DND-41 (cell line): Measurements from ENCODE around the gene FAM83G.

Experiments
- ATAC-seq: fragments of 200-7000 bp; cut with Tn5 transposase; 3 replicates; pipeline ENCODE4 v1.9.1; 2021; ENCODE audit warnings: low read depth; ENCODE audit not compliant: insufficient read depth
- DNase-seq: peaks from one replicate; pipeline ENCODE4 v3.0.0-alpha.2; 2020
- H2AFZ ChIP-seq: 2 replicates; pipeline ENCODE4 v1.6.0; 2012; ENCODE audit warnings: low read depth, low read length
- H3K27ac ChIP-seq: 2 replicates; pipeline ENCODE4 v1.5.1; 2012; ENCODE audit warnings: low read length, inconsistent platforms
- H3K27me3 ChIP-seq: fragments of 200-600 bp; sonication (generic); 2 replicates; pipeline ENCODE4 v1.6.0; 2012; ENCODE audit warnings: low read length, mild to moderate bottlenecking, inconsistent platforms; ENCODE audit not compliant: insufficient read depth, poor library complexity
- H3K36me3 ChIP-seq: 2 replicates; pipeline ENCODE4 v1.5.1; 2012; ENCODE audit warnings: low read length, inconsistent platforms; ENCODE audit not compliant: insufficient read depth
- H3K4me1 ChIP-seq: 2 replicates; pipeline ENCODE4 v1.5.1; 2012; ENCODE audit warnings: mild to moderate bottlenecking, low read length; ENCODE audit not compliant: insufficient read depth
- H3K4me2 ChIP-seq: 2 replicates; pipeline ENCODE4 v1.6.0; 2012; ENCODE audit warnings: mild to moderate bottlenecking, moderate library complexity, low read length, inconsistent platforms; ENCODE audit not compliant: insufficient read depth
- H3K4me3 ChIP-seq, 2 experiments: fragments of 200-600 bp in 1 of 2; shearing (Covaris generic) in 1 of 2; 2 replicates each; pipeline ENCODE4 v1.5.1; 2012 to 2016; ENCODE audit warnings: inconsistent platforms in 2 of 2, low read length in 2 of 2, mild to moderate bottlenecking in 2 of 2, low read depth in 1 of 2, moderate library complexity in 1 of 2
- H3K79me2 ChIP-seq: 2 replicates; pipeline ENCODE4 v1.6.0; 2012; ENCODE audit warnings: low read length, inconsistent platforms; ENCODE audit not compliant: insufficient read depth
- H3K9ac ChIP-seq: 2 replicates; pipeline ENCODE4 v1.6.0; 2012; ENCODE audit warnings: low read depth, mild to moderate bottlenecking, inconsistent platforms, low read length, moderate library complexity
- H3K9me3 ChIP-seq: 2 replicates; pipeline ENCODE4 v1.5.1; 2012; ENCODE audit warnings: low read length, moderate library complexity, mild to moderate bottlenecking, inconsistent platforms; ENCODE audit not compliant: insufficient read depth, severe bottlenecking
- H4K20me1 ChIP-seq: 2 replicates; pipeline ENCODE4 v1.6.0; 2012; ENCODE audit warnings: low read length; ENCODE audit not compliant: insufficient read depth
- CTCF ChIP-seq: IDR thresholded peaks from 2 replicates; pipeline ENCODE4 v1.5.1; 2012; ENCODE audit warnings: borderline replicate concordance, low read length, moderate library complexity, mild to moderate bottlenecking; ENCODE audit not compliant: poor library complexity, severe bottlenecking; ENCODE audit errors: extremely low read depth
- EZH2 ChIP-seq: IDR thresholded peaks from 3 replicates; pipeline ENCODE4 v1.6.1; 2012; ENCODE audit warnings: borderline replicate concordance, low read depth, mild to moderate bottlenecking, moderate library complexity, low read length, inconsistent platforms; ENCODE audit not compliant: severe bottlenecking

FAM83G gene

DNA sequence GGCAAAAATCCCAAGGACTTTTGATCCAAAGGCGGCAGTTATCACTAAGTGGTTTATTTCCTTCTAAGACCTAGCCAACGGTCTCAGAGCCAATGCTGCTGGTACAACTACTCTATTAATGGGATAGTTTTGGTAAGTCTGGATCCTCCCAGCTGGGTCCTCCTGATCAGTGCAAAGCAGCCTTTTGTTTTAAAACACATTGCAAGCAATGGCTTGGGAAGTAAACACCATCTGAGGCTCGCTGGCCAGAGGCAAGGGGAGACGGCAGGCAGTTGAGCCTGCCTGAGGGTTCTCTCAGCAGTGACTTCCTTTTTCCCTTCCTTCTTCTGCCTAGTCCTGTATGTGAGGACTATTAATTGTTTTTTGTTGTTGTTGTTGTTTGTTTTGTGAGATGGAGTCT lies 54.2 kb downstream of the FAM83G start:
- no peak overlapping the region for H3K4me3 ChIP-seq
- TF ChIP-seq EZH2: no peak
- no peak for TF ChIP-seq CTCF
- ATAC-seq (no peak), DNase-seq (no peak)
- H3K9me3 ChIP-seq: no peaks in the 10 kb centered on the region
- 0 out of 2 replicates have a peak, but pooled peaks cover 2% of the 10 kb centered on the region for H4K20me1 ChIP-seq
- no peaks in the 10 kb centered on the region for H3K79me2 ChIP-seq
- H3K27me3 ChIP-seq: peaks cover 9% of the 10 kb centered on the region
- no peaks in the 10 kb centered on the region for H3K36me3 ChIP-seq
- no peak overlapping the region for H2AFZ ChIP-seq
- H3K4me2 ChIP-seq: no peak overlapping the region
- H3K27ac ChIP-seq: no peak overlapping the region
- peaks cover 3% of the 10 kb centered on the region for H3K4me1 ChIP-seq
- H3K9ac ChIP-seq: no peak overlapping the region

DNA sequence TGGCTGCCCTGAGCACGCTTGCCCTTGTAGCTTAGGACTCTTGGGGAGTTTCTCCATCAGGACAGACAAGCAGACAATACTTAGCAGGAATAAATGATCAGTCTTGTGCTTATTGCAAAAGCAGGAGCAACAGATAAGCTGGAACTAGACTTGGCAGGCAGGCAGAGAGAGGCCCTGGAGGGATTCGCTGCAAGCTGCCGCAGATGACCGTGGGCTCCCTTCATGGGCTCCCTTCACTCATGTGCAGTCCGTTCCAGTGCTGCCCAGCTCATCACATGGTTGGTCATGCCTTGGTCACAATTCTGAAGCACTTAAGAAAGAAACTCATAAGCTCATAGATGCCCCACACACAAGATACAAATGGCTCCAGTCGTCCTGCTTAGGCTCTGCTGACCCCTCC lies 55.0 kb downstream of the FAM83G start:
- no peak for TF ChIP-seq CTCF
- DNase-seq: no peak
- Histone ChIP-seq H3K4me1 (no peaks in the 10 kb centered on the region), H3K4me2 (no peak overlapping the region), H3K27me3 (peaks cover 16% of the 10 kb centered on the region), H3K9ac (no peak overlapping the region), H4K20me1 (0 out of 2 replicates have a peak, but pooled peaks cover 2% of the 10 kb centered on the region), H3K9me3 (no peaks in the 10 kb centered on the region), H3K4me3 (no peak overlapping the region), H3K36me3 (no peaks in the 10 kb centered on the region), H3K79me2 (no peaks in the 10 kb centered on the region), H3K27ac (no peak overlapping the region), H2AFZ (no peak overlapping the region)
- ATAC-seq: no peak

DNA sequence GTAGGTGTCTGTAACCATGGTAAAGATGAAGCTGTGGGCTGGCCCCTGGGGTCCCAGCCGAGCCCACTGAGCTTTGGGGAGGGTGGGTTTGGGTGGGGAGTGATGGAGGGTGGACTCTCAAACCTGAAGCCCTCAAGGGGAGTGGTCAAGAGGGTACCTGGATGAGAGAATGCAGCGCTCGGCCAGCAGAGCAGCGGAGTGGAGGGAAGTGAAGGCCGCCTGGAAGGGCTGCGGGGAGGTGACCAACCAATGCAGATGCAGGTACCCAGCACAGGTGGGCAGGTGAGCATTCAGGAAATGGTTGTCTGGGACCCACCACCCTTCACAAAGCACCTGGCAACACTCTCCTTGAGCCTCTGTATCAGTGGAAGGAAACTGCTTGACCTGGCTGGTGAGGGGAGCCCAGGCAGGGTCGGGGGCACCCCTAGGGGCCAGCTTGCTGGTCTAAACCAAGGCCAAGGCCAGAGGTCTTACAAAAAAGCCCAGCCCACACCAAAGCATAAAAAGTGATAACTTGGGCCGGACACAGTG lies 56.0 kb downstream of the FAM83G start:
- no peaks in the 10 kb centered on the region for H3K9me3 ChIP-seq
- no peak for ATAC-seq
- no peaks in the 10 kb centered on the region for H3K36me3 ChIP-seq
- H3K9ac ChIP-seq: no peak overlapping the region
- no peak overlapping the region for H3K4me2 ChIP-seq
- H4K20me1 ChIP-seq: 0 out of 2 replicates have a peak, but pooled peaks cover 2% of the 10 kb centered on the region
- no peak overlapping the region for H2AFZ ChIP-seq
- no peak for TF ChIP-seq CTCF
- TF ChIP-seq EZH2: no peak
- no peak overlapping the region for H3K4me3 ChIP-seq
- H3K27ac ChIP-seq: no peak overlapping the region
- no peaks in the 10 kb centered on the region for H3K4me1 ChIP-seq
- no peak for DNase-seq
- H3K79me2 ChIP-seq: no peaks in the 10 kb centered on the region
- peaks cover 20% of the 10 kb centered on the region for H3K27me3 ChIP-seq

- Histone ChIP-seq H3K4me1 (no peaks in the 10 kb centered on the region), H2AFZ (no peak overlapping the region), H3K4me3 (no peak overlapping the region), H3K4me2 (no peak overlapping the region), H3K36me3 (no peaks in the 10 kb centered on the region), H3K79me2 (no peaks in the 10 kb centered on the region), H3K27ac (no peak overlapping the region), H3K9ac (no peak overlapping the region), H4K20me1 (0 out of 2 replicates have a peak, but pooled peaks cover 2% of the 10 kb centered on the region), H3K9me3 (no peaks in the 10 kb centered on the region), H3K27me3 (peaks cover 20% of the 10 kb centered on the region)
- no peak for DNase-seq
- no peak for ATAC-seq
- TF ChIP-seq CTCF: no peak
- no peak for TF ChIP-seq EZH2
Measured at GRCh38 chr17:18947866-18948265, 56.7 kb downstream of the FAM83G start.
